ENCODE data around the gene RNF43.

Gene RNF43

DNA sequence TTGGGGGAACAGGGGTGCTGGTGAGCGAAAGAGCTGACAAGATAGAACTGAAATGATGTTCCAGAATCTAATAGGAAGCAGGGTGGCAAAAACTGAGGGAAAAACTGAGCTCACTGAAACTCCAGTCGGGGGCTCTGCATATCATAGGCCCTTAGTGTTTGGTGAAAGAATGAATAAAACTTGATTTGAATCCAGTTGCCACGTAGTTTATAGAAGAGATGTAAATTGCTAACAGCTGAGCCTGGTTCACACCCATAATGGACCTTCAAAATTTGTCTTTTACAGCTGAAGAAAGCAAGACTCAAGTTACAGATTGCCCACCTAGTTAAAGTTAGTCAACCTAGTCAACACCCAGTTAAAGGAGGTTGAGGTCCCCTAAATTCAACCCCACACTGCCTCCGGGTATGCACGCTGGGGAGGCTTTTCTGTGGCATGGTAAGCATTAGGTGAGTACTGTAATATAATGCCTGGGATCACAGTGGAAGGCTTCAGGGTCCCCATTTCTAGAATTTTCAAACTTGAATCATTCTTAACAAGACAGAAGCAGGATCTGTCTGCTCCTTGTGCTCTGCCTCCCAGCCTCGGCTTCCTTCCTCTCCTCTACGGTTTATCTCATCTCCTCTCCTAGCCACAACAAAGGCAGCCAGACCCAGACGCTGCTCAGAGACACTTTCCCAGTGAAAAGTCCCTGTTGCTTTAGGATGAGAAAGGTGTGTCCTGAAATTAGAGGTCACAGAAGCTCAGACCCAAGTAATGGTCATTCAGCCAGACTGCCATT lies 38.4 kb downstream of the RNF43 start:
- no peak for DNase-seq (ENCODE audit: low read depth in 1 of 2, low spot score in 1 of 2)
- Histone ChIP-seq H3K4me3 (replicated peaks; ENCODE audit: insufficient read depth, low read length) (no peak overlapping the region), H3K27ac (replicated peaks) (no peak overlapping the region), H3K27me3 (ENCODE audit: insufficient read depth, poor library complexity, severe bottlenecking) (no peaks in the 10 kb centered on the region)
- TF ChIP-seq CTCF (IDR thresholded peaks at IDR 0.05; ENCODE audit: insufficient read depth, low read length) (no peak), GABPA (IDR thresholded peaks at IDR 0.05; ENCODE audit: low read depth) (no peak), POLR2AphosphoS5 (IDR thresholded peaks at IDR 0.05; ENCODE audit: low read depth) (no peak), SPI1 (IDR thresholded peaks at IDR 0.05; ENCODE audit: borderline replicate concordance, low read depth) (no peak), REST (IDR thresholded peaks at IDR 0.05; ENCODE audit: insufficient replicate concordance, low read depth) (no peak)

- no peak for DNase-seq (ENCODE audit: low read depth in 1 of 2, low spot score in 1 of 2)
- Histone ChIP-seq H3K27me3 (ENCODE audit: insufficient read depth, poor library complexity, severe bottlenecking) (no peaks in the 10 kb centered on the region), H3K4me3 (replicated peaks; ENCODE audit: insufficient read depth, low read length) (no peak overlapping the region), H3K27ac (replicated peaks) (no peak overlapping the region)
- TF ChIP-seq SPI1 (IDR thresholded peaks at IDR 0.05; ENCODE audit: borderline replicate concordance, low read depth): peak; percentile 44; the same call in 1 of the 2 replicates
- TF ChIP-seq REST (IDR thresholded peaks at IDR 0.05; ENCODE audit: insufficient replicate concordance, low read depth): no peak
Observed at GRCh38 chr17:58377661-58378060, 39.7 kb downstream of the RNF43 start.

GRCh38 chr17:58377093-58377601 lies 40.2 kb downstream of the RNF43 start:
- DNase-seq (ENCODE audit: low read depth in 1 of 2, low spot score in 1 of 2): no peak
- Histone ChIP-seq H3K27me3 (ENCODE audit: insufficient read depth, poor library complexity, severe bottlenecking) (no peaks in the 10 kb centered on the region), H3K27ac (replicated peaks) (no peak overlapping the region), H3K4me3 (replicated peaks; ENCODE audit: insufficient read depth, low read length) (no peak overlapping the region)
- no peak for TF ChIP-seq GABPA (IDR thresholded peaks at IDR 0.05; ENCODE audit: low read depth)
- no peak for TF ChIP-seq SPI1 (IDR thresholded peaks at IDR 0.05; ENCODE audit: borderline replicate concordance, low read depth)
- TF ChIP-seq POLR2AphosphoS5 (IDR thresholded peaks at IDR 0.05; ENCODE audit: low read depth): no peak
- TF ChIP-seq REST (IDR thresholded peaks at IDR 0.05; ENCODE audit: insufficient replicate concordance, low read depth): no peak
- no peak for TF ChIP-seq CTCF (IDR thresholded peaks at IDR 0.05; ENCODE audit: insufficient read depth, low read length)
